ENCODE data around the gene KRT14.
"Not testable (repeated sequence)": the region's sequence is repeated elsewhere in the genome, so short reads cannot be mapped to it uniquely, and the experiment has no call there.

KRT14 gene

GRCh38 chr17:41610965-41611640 lies 24.4 kb upstream of the KRT14 start:
- H4K20me1 ChIP-seq (ENCODE audit: insufficient read depth, low read length) = no peaks in the 10 kb centered on the region
- H3K9me2 ChIP-seq (replicated peaks; ENCODE audit: insufficient read depth, low read length) = no peaks in the 10 kb centered on the region
- peaks cover 32% of the 10 kb centered on the region for H3K27me3 ChIP-seq (replicated peaks; ENCODE audit: insufficient read depth, low read length)
- H3K4me1 ChIP-seq (ENCODE audit: low read length) = no peaks in the 10 kb centered on the region
- no peaks in the 10 kb centered on the region for H3K79me2 ChIP-seq (ENCODE audit: low read length)
- H3K4me2 ChIP-seq (ENCODE audit: low read depth, low read length) = no peak overlapping the region
- no peak overlapping the region for H3K9ac ChIP-seq (ENCODE audit: low read length)
- TF ChIP-seq EZH2 (optimal IDR thresholded peaks at IDR 0.05; ENCODE audit: low read depth, low read length) (no peak), CTCF (IDR thresholded peaks at IDR 0.05; ENCODE audit: low read length) (no peak), EZH2phosphoT487 (IDR thresholded peaks at IDR 0.05; ENCODE audit: low read length) (no peak)
- H3K4me3 ChIP-seq (ENCODE audit: low read length) = no peak overlapping the region
- H3F3A ChIP-seq (ENCODE audit: insufficient read depth, low read length) = no peaks in the 10 kb centered on the region
- H3K9me3 ChIP-seq (replicated peaks; ENCODE audit: insufficient read depth, low read length) = no peaks in the 10 kb centered on the region
- no peak overlapping the region for H3K27ac ChIP-seq (ENCODE audit: low read length)
- H2AFZ ChIP-seq (ENCODE audit: low read length) = no peak overlapping the region
- no peaks in the 10 kb centered on the region for H3K36me3 ChIP-seq (replicated peaks; ENCODE audit: insufficient read depth, low read length)
- DNase-seq = no peak

- TF ChIP-seq CTCF (IDR thresholded peaks at IDR 0.05; ENCODE audit: low read length) = 0 out of 2 replicates have a peak, but pooled peaks have one; percentile 4
These were observed 23.4 kb upstream of the KRT14 start for GRCh38 chr17:41610061-41610517.

GRCh38 chr17:41606930-41607329 lies 20.2 kb upstream of the KRT14 start:
- not testable (repeated sequence) for H3K4me3 ChIP-seq (ENCODE audit: low read length); H3K9me3 ChIP-seq (replicated peaks; ENCODE audit: insufficient read depth, low read length); H3K4me2 ChIP-seq (ENCODE audit: low read depth, low read length); H3K36me3 ChIP-seq (replicated peaks; ENCODE audit: insufficient read depth, low read length); H3K79me2 ChIP-seq (ENCODE audit: low read length); DNase-seq; H3K27ac ChIP-seq (ENCODE audit: low read length); H3K9me2 ChIP-seq (replicated peaks; ENCODE audit: insufficient read depth, low read length); H2AFZ ChIP-seq (ENCODE audit: low read length); H4K20me1 ChIP-seq (ENCODE audit: insufficient read depth, low read length); H3K9ac ChIP-seq (ENCODE audit: low read length); H3K4me1 ChIP-seq (ENCODE audit: low read length); H3F3A ChIP-seq (ENCODE audit: insufficient read depth, low read length)
- H3K27me3 ChIP-seq (replicated peaks; ENCODE audit: insufficient read depth, low read length) = peaks cover 22% of the 10 kb centered on the region

More at GRCh38 chr17:41610061-41610517, 23.4 kb upstream of the KRT14 start:
- peaks cover 32% of the 10 kb centered on the region for H3K27me3 ChIP-seq (replicated peaks; ENCODE audit: insufficient read depth, low read length)
- DNase-seq; H2AFZ ChIP-seq (ENCODE audit: low read length); H3K36me3 ChIP-seq (replicated peaks; ENCODE audit: insufficient read depth, low read length); H3K4me3 ChIP-seq (ENCODE audit: low read length); H3F3A ChIP-seq (ENCODE audit: insufficient read depth, low read length); H3K9me2 ChIP-seq (replicated peaks; ENCODE audit: insufficient read depth, low read length); H3K27ac ChIP-seq (ENCODE audit: low read length); H4K20me1 ChIP-seq (ENCODE audit: insufficient read depth, low read length); H3K4me1 ChIP-seq (ENCODE audit: low read length); H3K9me3 ChIP-seq (replicated peaks; ENCODE audit: insufficient read depth, low read length); H3K79me2 ChIP-seq (ENCODE audit: low read length); H3K9ac ChIP-seq (ENCODE audit: low read length); H3K4me2 ChIP-seq (ENCODE audit: low read depth, low read length): not testable (repeated sequence)

DNA sequence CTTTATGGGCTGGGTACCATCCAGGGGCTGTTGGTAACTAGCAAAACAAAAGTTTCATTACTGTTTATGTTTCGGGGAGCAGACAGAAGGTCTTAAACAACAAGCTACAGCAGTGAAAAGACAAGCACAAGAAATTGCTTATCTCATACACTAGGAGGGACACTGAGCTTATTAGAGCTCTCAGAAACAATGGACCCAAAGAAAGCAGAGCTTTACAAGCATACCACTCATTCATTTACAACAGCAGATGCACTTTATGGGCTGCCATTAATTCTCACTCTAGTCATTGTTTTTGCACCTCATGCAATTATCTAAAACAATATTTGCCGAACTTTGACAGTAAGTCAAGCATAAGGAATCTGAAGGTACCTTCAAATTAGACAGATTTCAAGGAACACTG lies 15.8 kb upstream of the KRT14 start:
- no peaks in the 10 kb centered on the region for H3K9me2 ChIP-seq (replicated peaks; ENCODE audit: insufficient read depth, low read length)
- no peak overlapping the region for H3K27ac ChIP-seq (ENCODE audit: low read length)
- H2AFZ ChIP-seq (ENCODE audit: low read length) = no peak overlapping the region
- no peaks in the 10 kb centered on the region; the same call in 1 of the 2 replicates for H3K27me3 ChIP-seq (replicated peaks; ENCODE audit: insufficient read depth, low read length)
- DNase-seq = no peak
- H4K20me1 ChIP-seq (ENCODE audit: insufficient read depth, low read length) = no peaks in the 10 kb centered on the region
- no peaks in the 10 kb centered on the region for H3F3A ChIP-seq (ENCODE audit: insufficient read depth, low read length)
- H3K9me3 ChIP-seq (replicated peaks; ENCODE audit: insufficient read depth, low read length) = no peaks in the 10 kb centered on the region
- H3K4me1 ChIP-seq (ENCODE audit: low read length) = no peaks in the 10 kb centered on the region
- H3K4me3 ChIP-seq (ENCODE audit: low read length) = no peak overlapping the region
- no peak overlapping the region for H3K4me2 ChIP-seq (ENCODE audit: low read depth, low read length)
- no peaks in the 10 kb centered on the region for H3K79me2 ChIP-seq (ENCODE audit: low read length)
- TF ChIP-seq CTCF (IDR thresholded peaks at IDR 0.05; ENCODE audit: low read length) (no peak), EZH2 (optimal IDR thresholded peaks at IDR 0.05; ENCODE audit: low read depth, low read length) (no peak), EZH2phosphoT487 (IDR thresholded peaks at IDR 0.05; ENCODE audit: low read length) (no peak)
- no peaks in the 10 kb centered on the region for H3K36me3 ChIP-seq (replicated peaks; ENCODE audit: insufficient read depth, low read length)
- no peak overlapping the region for H3K9ac ChIP-seq (ENCODE audit: low read length)
